ENCODE measurements around the gene MPRIP. TPM values are rescaled to one million over a fixed set of nuclear protein-coding genes. Genes with fewer than 3 reads are reported as not detected.

Gene MPRIP
- total and polyA plus RNA-seq, 2 of the 13 experiments (the other 11 are each of a cell fraction or from before 2014, with no cell fraction given), result 50.2 to 52.4 TPM

- TF ChIP-seq CTCF (CRISPR knock-in tag; IDR thresholded peaks at IDR 0.05) (0 out of 2 replicates have a peak, but pooled peaks have one; percentile 11), SAP130 (CRISPR knock-in tag; IDR thresholded peaks at IDR 0.05; ENCODE audit: low read depth) (peak; percentile 91), MAFK (conservative IDR thresholded peaks at IDR 0.05 in 1 of 2, IDR thresholded peaks at IDR 0.05 in 1 of 2; ENCODE audit: low read length in 2 of 2) (peak; percentile 44 to 62), CCDC6 (CRISPR knock-in tag; IDR thresholded peaks at IDR 0.05) (0 out of 2 replicates have a peak, but pooled peaks have one; percentile 43), POGZ (CRISPR knock-in tag; IDR thresholded peaks at IDR 0.05) (peak; percentile 67), KAT7 (CRISPR knock-in tag; IDR thresholded peaks at IDR 0.05; ENCODE audit: borderline replicate concordance) (peak; percentile 56; the same call in 1 of the 2 replicates), XRCC5 (optimal IDR thresholded peaks at IDR 0.05; ENCODE audit: low read length) (peak; percentile 56), ZNF792 (CRISPR knock-in tag; IDR thresholded peaks at IDR 0.05) (no peak), PHF21A (CRISPR knock-in tag; IDR thresholded peaks at IDR 0.05) (peak; percentile 10; the same call in 1 of the 2 replicates), CBFB (CRISPR knock-in tag; IDR thresholded peaks at IDR 0.05) (0 out of 2 replicates have a peak, but pooled peaks have one; percentile 26), ZNF230 (CRISPR knock-in tag; IDR thresholded peaks at IDR 0.05) (no peak), TCF7L2 (IDR thresholded peaks at IDR 0.05; ENCODE audit: low read depth, low read length) (no peak), ZNF264 (CRISPR knock-in tag; IDR thresholded peaks at IDR 0.05) (0 out of 2 replicates have a peak, but pooled peaks have one; percentile 4), PRPF4 (IDR thresholded peaks at IDR 0.05; ENCODE audit: low read depth, low read length, poor library complexity, severe bottlenecking) (no peak), ARNTL (CRISPR knock-in tag; IDR thresholded peaks at IDR 0.05) (no peak), ZNF816 (CRISPR knock-in tag; IDR thresholded peaks at IDR 0.05; ENCODE audit: borderline replicate concordance) (no peak), FOXO4 (CRISPR knock-in tag; conservative IDR thresholded peaks at IDR 0.05) (0 out of 2 replicates have a peak, but pooled peaks have one; percentile 47), ZNF205 (CRISPR knock-in tag; IDR thresholded peaks at IDR 0.05) (no peak), ZBTB38 (CRISPR knock-in tag; IDR thresholded peaks at IDR 0.05) (peak; percentile 45; the same call in 1 of the 2 replicates), TAF1 (CRISPR knock-in tag; IDR thresholded peaks at IDR 0.05) (no peak; the same call in 1 of the 2 replicates), ARID5B (CRISPR knock-in tag; IDR thresholded peaks at IDR 0.05) (peak; percentile 37; the same call in 1 of the 2 replicates), ZNF232 (CRISPR knock-in tag; IDR thresholded peaks at IDR 0.05; ENCODE audit: borderline replicate concordance) (0 out of 2 replicates have a peak, but pooled peaks have one; percentile 26), JUND (CRISPR knock-in tag; IDR thresholded peaks at IDR 0.05) (no peak), ZSCAN9 (CRISPR knock-in tag; IDR thresholded peaks at IDR 0.05; ENCODE audit: borderline replicate concordance) (0 out of 2 replicates have a peak, but pooled peaks have one; percentile 39)
These were observed 480 bp upstream of the MPRIP start (continued) for GRCh38 chr17:17041571-17042383.
